Myocyte (in vitro differentiated cells): ENCODE measurements around the gene CLP1. TPM values are rescaled to one million over a fixed set of nuclear protein-coding genes. Genes with fewer than 3 reads are reported as not detected.

ENCODE experiments used
- DNase-seq: peaks from one replicate; pipeline ENCODE4 v3.0.0-alpha.2; 2012; ENCODE audit warnings: low read depth
- polyA plus RNA-seq: library from polyadenylated mRNA; unstranded; fragments of >200 nt; gene quantifications from one replicate; pipeline ENCODE4 v1.2.1, GENCODE V29; 2012; ENCODE audit warnings: missing spikeins
- total RNA-seq: library from RNA; depleted of rRNA; stranded (reverse); fragments of >200 nt; gene quantifications from 2 replicates; pipeline ENCODE4 v1.2.3, GENCODE V29; 2014

Gene CLP1
- 12.3 and 14.3 TPM in 2 replicates for total RNA-seq
- polyA plus RNA-seq = 11.0 TPM

GRCh38 chr11:57657194-57658022, at the start of gene CLP1:
Gene CLP1, plus strand, starts transcription at chr11:57657762. Its CDS starts 1,715 bp downstream, at chr11:57659477.
- DNase-seq = peak; percentile 99

GRCh38 chr11:57610170-57610569, 47.4 kb upstream of the CLP1 start:
- no peak for DNase-seq

GRCh38 chr11:57614234-57614772, 43.3 kb upstream of the CLP1 start:
- DNase-seq = no peak

GRCh38 chr11:57615308-57615707, 42.3 kb upstream of the CLP1 start:
- no peak for DNase-seq

- DNase-seq = no peak
Observed at GRCh38 chr11:57616595-57616994, 41.0 kb upstream of the CLP1 start.

- no peak for DNase-seq
Observed at GRCh38 chr11:57618438-57618837, 39.1 kb upstream of the CLP1 start.

- DNase-seq = no peak
Observed at GRCh38 chr11:57619331-57619730, 38.2 kb upstream of the CLP1 start.

- DNase-seq = no peak
Observed at GRCh38 chr11:57620467-57620866, 37.1 kb upstream of the CLP1 start.

- no peak for DNase-seq
Observed at GRCh38 chr11:57622263-57622662, 35.3 kb upstream of the CLP1 start.

GRCh38 chr11:57624864-57625263, 32.7 kb upstream of the CLP1 start:
- no peak for DNase-seq

GRCh38 chr11:57626895-57627294, 30.7 kb upstream of the CLP1 start:
- DNase-seq = no peak

GRCh38 chr11:57630171-57630570, 27.4 kb upstream of the CLP1 start:
- DNase-seq = no peak

GRCh38 chr11:57632116-57632515, 25.4 kb upstream of the CLP1 start:
- DNase-seq = no peak

GRCh38 chr11:57633394-57634070, 24.0 kb upstream of the CLP1 start:
- no peak for DNase-seq

GRCh38 chr11:57634311-57634710, 23.3 kb upstream of the CLP1 start:
- DNase-seq = no peak

GRCh38 chr11:57635246-57635645, 22.3 kb upstream of the CLP1 start:
- DNase-seq = no peak

GRCh38 chr11:57637626-57638004, 19.9 kb upstream of the CLP1 start:
- peak; percentile 31 for DNase-seq

GRCh38 chr11:57638005-57638781, 19.4 kb upstream of the CLP1 start:
- DNase-seq = peak; percentile 92

- DNase-seq = peak; percentile 32
Observed at GRCh38 chr11:57638811-57639320, 18.7 kb upstream of the CLP1 start.

- DNase-seq = peak; percentile 32
Observed at GRCh38 chr11:57639321-57640067, 18.1 kb upstream of the CLP1 start.
